Cardiac muscle cell (in vitro differentiated cells and primary cell): ENCODE results near the gene PRRT2. TPM values are rescaled to one million over a fixed set of nuclear protein-coding genes. Genes with fewer than 3 reads are reported as not detected.

Experiments used
- DNase-seq, 2 donors: peaks; one replicate each; pipeline versions ENCODE4 v3.0.0 to v3.0.0-alpha.2; 2010 to 2017; ENCODE audit warnings: low read depth in 1 of 2, low spot score in 1 of 2
- H3K27ac ChIP-seq: fragments of 200-600 bp; sonication (generic); 2 replicates; pipeline ENCODE4 v1.5.1; 2016
- H3K27me3 ChIP-seq: fragments of 200-600 bp; sonication (generic); 2 replicates; pipeline ENCODE4 v1.6.0; 2016; ENCODE audit warnings: control low read depth
- H3K36me3 ChIP-seq: fragments of 200-600 bp; sonication (generic); 2 replicates; pipeline ENCODE4 v1.5.1; 2016; ENCODE audit warnings: control low read depth
- H3K4me1 ChIP-seq: fragments of 200-600 bp; sonication (generic); 2 replicates; pipeline ENCODE4 v1.8.1; 2017; ENCODE audit warnings: low read depth, mild to moderate bottlenecking, mixed run types
- H3K4me3 ChIP-seq: fragments of 200-600 bp; sonication (generic); 2 replicates; pipeline ENCODE4 v1.5.1; 2016; ENCODE audit warnings: mild to moderate bottlenecking
- H3K9me3 ChIP-seq: fragments of 200-600 bp; sonication (generic); 2 replicates; pipeline ENCODE4 v1.5.1; 2017; ENCODE audit warnings: low read depth, mild to moderate bottlenecking, control low read depth
- CTCF ChIP-seq: IDR thresholded peaks from 2 replicates; pipeline ENCODE4 v1.5.1; 2012; ENCODE audit warnings: low read depth, mild to moderate bottlenecking, low read length
- polyA plus RNA-seq: library from polyadenylated mRNA; unstranded; fragments of >200 nt; fragmentation: Nextera tagmentation; extraction: Ambion mirVana; gene quantifications from 2 replicates; pipeline ENCODE4 v1.2.1, GENCODE V29; 2016
- total RNA-seq: library from RNA; depleted of rRNA; stranded (reverse); fragments of >200 nt; gene quantifications from 2 replicates; pipeline ENCODE4 v1.2.3, GENCODE V29; 2016

PRRT2 gene
- total and polyA plus RNA-seq, 2 experiments from 2014 or later, result 19.3 to 19.7 TPM

- no peak overlapping the region for H3K27ac ChIP-seq
- no peaks in the 10 kb centered on the region for H3K27me3 ChIP-seq
- H3K4me1 ChIP-seq, result peaks cover 7% of the 10 kb centered on the region
- no peak for TF ChIP-seq CTCF
- DNase-seq, result no peak
- peaks cover 39% of the 10 kb centered on the region for H3K36me3 ChIP-seq
- no peak overlapping the region for H3K4me3 ChIP-seq
- no peaks in the 10 kb centered on the region for H3K9me3 ChIP-seq
These were observed 9.5 kb upstream of the PRRT2 start for GRCh38 chr16:29802416-29802935.

- peaks cover 28% of the 10 kb centered on the region for H3K36me3 ChIP-seq
- H3K9me3 ChIP-seq, result no peaks in the 10 kb centered on the region
- TF ChIP-seq CTCF, result no peak
- no peak overlapping the region for H3K4me3 ChIP-seq
- H3K4me1 ChIP-seq, result peaks cover 17% of the 10 kb centered on the region
- no peaks in the 10 kb centered on the region for H3K27me3 ChIP-seq
- H3K27ac ChIP-seq, result peak overlapping the region; percentile 91
- no peak for DNase-seq
These were observed 8.0 kb upstream of the PRRT2 start for GRCh38 chr16:29804020-29804419.

- peak in 1 of 2 donors; percentile 60 for DNase-seq
- Histone ChIP-seq H3K4me3 (peak overlapping the region; percentile 48), H3K4me1 (peaks cover 17% of the 10 kb centered on the region), H3K36me3 (peaks cover 26% of the 10 kb centered on the region), H3K27me3 (no peaks in the 10 kb centered on the region), H3K9me3 (no peaks in the 10 kb centered on the region), H3K27ac (peak overlapping the region; percentile 91)
- no peak for TF ChIP-seq CTCF
These were observed 7.3 kb upstream of the PRRT2 start for GRCh38 chr16:29804455-29805231.

- Histone ChIP-seq H3K27me3 (no peaks in the 10 kb centered on the region), H3K27ac (peak overlapping the region; percentile 91), H3K4me3 (peak overlapping the region; percentile 48), H3K9me3 (no peaks in the 10 kb centered on the region), H3K36me3 (peaks cover 24% of the 10 kb centered on the region), H3K4me1 (peaks cover 23% of the 10 kb centered on the region)
- TF ChIP-seq CTCF, result no peak
- DNase-seq, result peak; percentile 96 to 98
These were observed 6.5 kb upstream of the PRRT2 start for GRCh38 chr16:29805232-29806098.

- peak within 1 kb of the TSS; percentile 91 for H3K27ac ChIP-seq
- no peaks in the 10 kb centered on the region for H3K9me3 ChIP-seq
- peaks cover 28% of the 10 kb centered on the region for H3K4me1 ChIP-seq
- TF ChIP-seq CTCF, result no peak
- DNase-seq, result peak in 1 of 2 donors; percentile 96
- peaks cover 18% of the 10 kb centered on the region for H3K36me3 ChIP-seq
- H3K4me3 ChIP-seq, result peak within 1 kb of the TSS; percentile 48
- H3K27me3 ChIP-seq, result no peaks in the 10 kb centered on the region
These were observed 5.9 kb upstream of the PRRT2 start, which contains the start of gene MAZ for GRCh38 chr16:29806099-29806579. MAZ (plus strand) TSS chr16:29806529; CDS start chr16:29806702, 173 bp downstream.
